Type B pancreatic cell (in vitro differentiated cells): ENCODE results near the gene MS4A10. TPM values are rescaled to one million over a fixed set of nuclear protein-coding genes. Genes with fewer than 3 reads are reported as not detected.

Experiments
- DNase-seq: peaks from one replicate; pipeline ENCODE4 v3.0.0; 2021; ENCODE audit warnings: mixed read lengths; ENCODE audit not compliant: unreplicated experiment; ENCODE audit errors: extremely low spot score
- H3K27ac Mint-ChIP-seq: 2 replicates; pipeline ENCODE4 v1.8.0; 2021; ENCODE audit warnings: mild to moderate bottlenecking, mixed read lengths
- H3K27me3 Mint-ChIP-seq: 2 replicates; pipeline ENCODE4 v1.8.0; 2021; ENCODE audit warnings: mixed read lengths
- H3K36me3 Mint-ChIP-seq: 2 replicates; pipeline ENCODE4 v1.8.0; 2021; ENCODE audit warnings: mixed read lengths
- H3K4me1 Mint-ChIP-seq: one replicate; pipeline ENCODE4 v1.8.0; 2021; ENCODE audit warnings: mixed read lengths; ENCODE audit not compliant: unreplicated experiment
- H3K4me3 Mint-ChIP-seq: 2 replicates; pipeline ENCODE4 v1.8.0; 2021; ENCODE audit warnings: mild to moderate bottlenecking, mixed read lengths
- H3K9me3 Mint-ChIP-seq: 2 replicates; pipeline ENCODE4 v1.8.0; 2021; ENCODE audit warnings: mixed read lengths
- CTCF ChIP-seq: fragments of 200-600 bp; sonication (generic); conservative IDR thresholded peaks from 2 replicates; pipeline ENCODE4 v1.5.0; 2021; ENCODE audit warnings: antibody characterized with exemption, mild to moderate bottlenecking
- total RNA-seq: library from RNA; stranded (reverse); gene quantifications from 2 replicates; pipeline ENCODE4 v1.2.1, GENCODE V29; 2021; ENCODE audit warnings: low replicate concordance

Gene MS4A10
- total RNA-seq, 1 donor from 2014 or later: not detected

- H3K4me1 Mint-ChIP-seq: no peaks in the 10 kb centered on the region
- H3K4me3 Mint-ChIP-seq: no peak overlapping the region
- H3K9me3 Mint-ChIP-seq: no peaks in the 10 kb centered on the region
- H3K36me3 Mint-ChIP-seq: no peaks in the 10 kb centered on the region
- H3K27me3 Mint-ChIP-seq: peaks cover 26% of the 10 kb centered on the region
- DNase-seq: no peak
- H3K27ac Mint-ChIP-seq: no peak overlapping the region
- TF ChIP-seq CTCF: no peak
These were observed 16.1 kb downstream of the MS4A10 start for GRCh38 chr11:60801194-60801593.

- TF ChIP-seq CTCF: no peak
- no peaks in the 10 kb centered on the region for H3K4me1 Mint-ChIP-seq
- no peak for DNase-seq
These were observed 18.3 kb downstream of the MS4A10 start for GRCh38 chr11:60803273-60803936.

GRCh38 chr11:60809249-60809648, 24.1 kb downstream of the MS4A10 start:
- Mint-ChIP-seq H3K27ac (no peak overlapping the region), H3K36me3 (no peaks in the 10 kb centered on the region), H3K4me3 (no peak overlapping the region), H3K9me3 (no peaks in the 10 kb centered on the region), H3K27me3 (peaks cover 10% of the 10 kb centered on the region), H3K4me1 (no peaks in the 10 kb centered on the region)
- no peak for TF ChIP-seq CTCF
- no peak for DNase-seq

More at GRCh38 chr11:60803273-60803936, 18.3 kb downstream of the MS4A10 start:
- peaks cover 29% of the 10 kb centered on the region for H3K27me3 Mint-ChIP-seq
- no peak overlapping the region for H3K27ac Mint-ChIP-seq
- H3K36me3 Mint-ChIP-seq: no peaks in the 10 kb centered on the region
- H3K9me3 Mint-ChIP-seq: no peaks in the 10 kb centered on the region
- H3K4me3 Mint-ChIP-seq: no peak overlapping the region

GRCh38 chr11:60809691-60810090, 24.6 kb downstream of the MS4A10 start:
- H3K36me3 Mint-ChIP-seq: no peaks in the 10 kb centered on the region
- H3K9me3 Mint-ChIP-seq: no peaks in the 10 kb centered on the region
- peaks cover 10% of the 10 kb centered on the region for H3K27me3 Mint-ChIP-seq
- no peaks in the 10 kb centered on the region for H3K4me1 Mint-ChIP-seq
- DNase-seq: no peak
- no peak for TF ChIP-seq CTCF
- no peak overlapping the region for H3K4me3 Mint-ChIP-seq
- H3K27ac Mint-ChIP-seq: no peak overlapping the region

- Mint-ChIP-seq H3K4me3 (no peak overlapping the region), H3K36me3 (no peaks in the 10 kb centered on the region), H3K9me3 (no peaks in the 10 kb centered on the region), H3K4me1 (no peaks in the 10 kb centered on the region), H3K27ac (no peak overlapping the region), H3K27me3 (peaks cover 10% of the 10 kb centered on the region)
- no peak for TF ChIP-seq CTCF
- no peak for DNase-seq
These were observed 25.0 kb downstream of the MS4A10 start for GRCh38 chr11:60810151-60810550.
